DMS53 treated with DMSO at 0.1 percent for 48 hours (cell line): ENCODE results near the gene ADI1.
"Not testable (repeated sequence)": the region's sequence is repeated elsewhere in the genome, so short reads cannot be mapped to it uniquely, and the experiment has no call there.

ENCODE experiments used
- DNase-seq: peaks from one replicate; lab custom pipeline; 2025; ENCODE audit not compliant: unreplicated experiment; lab: John Stamatoyannopoulos, UW

ADI1 gene

DNA sequence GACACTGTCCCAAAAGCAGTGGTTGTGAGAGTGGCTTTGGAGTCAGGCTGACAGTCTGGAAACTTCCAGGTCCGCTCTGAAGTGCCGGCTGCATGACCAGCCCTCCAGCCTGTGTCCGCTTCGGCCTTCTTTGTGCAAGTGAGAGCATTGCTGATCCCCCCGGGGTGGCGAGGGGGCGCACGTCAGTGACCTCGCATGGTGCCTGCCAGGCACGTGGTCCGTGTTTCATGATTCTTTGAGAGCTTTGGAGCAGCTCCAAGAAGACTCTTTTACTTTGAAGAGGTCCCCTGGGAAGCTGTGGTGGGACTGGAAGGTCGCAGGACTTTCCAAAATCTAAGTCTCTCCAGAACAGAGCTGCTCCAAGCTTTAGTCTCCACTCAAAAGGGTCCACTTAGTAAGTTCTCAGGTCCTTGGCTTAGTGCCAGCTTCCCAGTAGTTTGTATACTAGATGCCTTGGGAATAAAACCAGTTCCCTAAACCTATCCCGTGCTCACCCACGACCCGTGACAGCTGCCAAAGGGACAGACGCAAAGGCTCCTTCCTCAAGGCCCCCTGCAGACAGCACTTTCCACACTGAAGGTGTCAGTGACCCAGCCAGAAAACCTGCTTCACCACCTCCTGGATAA, 68.8 kb downstream of the ADI1 start:
- no peak for DNase-seq

DNA sequence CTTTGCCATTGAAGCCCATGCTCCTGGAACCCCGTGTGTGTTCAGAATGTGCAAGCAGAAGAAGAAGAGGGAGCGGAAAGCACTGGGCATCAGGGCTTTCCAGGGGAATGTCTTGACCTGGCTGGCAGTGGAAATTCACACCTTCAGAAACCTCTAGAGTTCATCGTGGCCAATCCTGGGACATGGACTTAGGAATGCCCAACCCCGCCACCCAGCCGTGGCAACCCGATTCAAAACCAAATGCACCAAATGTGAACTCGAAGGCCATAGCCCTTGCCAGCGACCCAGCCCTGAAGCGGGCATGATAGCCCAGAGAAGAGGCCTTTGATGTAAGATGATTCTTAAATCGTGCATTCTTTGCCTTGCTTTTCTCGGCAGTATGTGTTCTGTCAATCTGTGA, 69.4 kb downstream of the ADI1 start:
- DNase-seq = no peak

DNA sequence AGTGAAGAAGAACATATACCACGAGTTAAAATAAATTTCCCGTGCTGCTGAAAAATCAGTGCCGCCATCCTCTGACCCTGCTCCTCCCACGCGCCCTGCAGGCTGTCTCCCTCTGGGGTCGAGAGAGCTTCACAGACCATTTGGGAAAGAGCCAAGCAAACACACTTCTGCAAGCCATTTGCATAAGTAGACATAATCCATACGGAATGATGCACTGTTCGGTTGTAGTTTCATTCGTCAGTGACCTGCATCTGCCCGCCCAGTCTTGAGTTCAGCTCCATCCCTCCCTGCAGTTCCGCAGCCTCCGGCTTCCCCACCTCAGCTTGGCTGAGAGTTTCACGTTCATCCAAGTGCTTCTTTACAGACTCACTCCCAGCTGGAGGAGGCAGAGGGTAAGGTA, 70.2 kb downstream of the ADI1 start:
- no peak for DNase-seq

DNA sequence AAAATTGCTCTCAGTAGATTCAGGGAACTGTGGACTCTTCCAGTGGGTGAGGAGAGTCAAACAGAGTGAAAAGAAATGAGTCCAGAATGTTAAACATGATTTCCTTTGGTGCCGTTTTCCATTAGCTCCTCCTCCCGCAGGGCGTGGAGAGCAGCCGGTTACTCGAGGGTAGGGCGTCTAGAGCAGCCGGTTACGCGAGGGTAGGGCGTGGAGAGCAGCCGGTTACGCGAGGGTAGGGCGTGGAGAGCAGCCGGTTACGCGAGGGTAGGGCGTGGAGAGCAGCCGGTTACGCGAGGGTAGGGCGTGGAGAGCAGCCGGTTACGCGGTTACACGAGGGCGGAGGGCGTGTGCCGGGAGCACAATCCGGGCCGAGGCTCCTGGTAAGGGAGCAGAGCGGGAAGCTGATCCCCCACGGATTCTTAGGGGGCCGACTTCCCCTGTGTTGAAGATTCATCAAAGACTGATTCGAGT, 70.9 kb downstream of the ADI1 start:
- not testable (repeated sequence) for DNase-seq

DNA sequence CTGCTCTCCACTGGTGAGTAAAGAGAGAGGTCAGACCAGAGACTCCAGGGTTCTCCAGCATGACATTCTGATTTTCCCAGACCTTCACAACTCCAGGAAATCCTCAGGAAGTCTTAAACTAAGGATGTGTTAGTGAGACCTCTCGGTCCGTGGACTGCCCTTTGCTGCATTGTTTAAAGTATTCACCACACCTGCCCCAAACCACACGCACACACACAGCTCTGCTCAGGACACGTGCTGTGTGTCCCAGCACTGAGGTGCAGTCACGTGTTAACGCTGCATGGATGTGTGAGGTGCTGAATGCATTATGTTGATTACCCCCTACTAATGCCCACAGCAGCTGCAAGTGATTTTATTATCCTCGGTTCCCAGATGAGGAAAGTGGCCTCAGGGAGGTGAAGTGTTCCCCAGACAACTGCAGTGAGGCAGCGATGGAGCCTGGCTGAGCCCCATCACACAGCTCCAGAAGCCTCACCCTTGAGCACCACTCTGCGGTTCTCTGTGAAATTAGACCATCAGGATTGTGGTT, 71.5 kb downstream of the ADI1 start:
- DNase-seq = no peak
